Natural killer cell (primary cell): ENCODE measurements around the gene TEPSIN. TPM values are rescaled to one million over a fixed set of nuclear protein-coding genes. Genes with fewer than 3 reads are reported as not detected.

ENCODE experiments used
- ATAC-seq, 3 donors: fragments of 150-1000 bp in 2 of 3; fragments of 200-7000 bp in 1 of 3; cut with Tn5 transposase; 1 replicate in 1 of 3; 2 replicates in 2 of 3; pipeline ENCODE4 v1.10.0; 2021; ENCODE audit warnings: mild to moderate bottlenecking in 2 of 3, moderate library complexity in 2 of 3
- DNase-seq, 2 donors: peaks; one replicate each; pipeline versions ENCODE4 v3.0.0 to v3.0.0-alpha.2; 2013 to 2021; ENCODE audit warnings: mixed read lengths in 1 of 2
- H3K27ac ChIP-seq: one replicate; pipeline ENCODE4 v1.5.1; 2013; ENCODE audit warnings: mild to moderate bottlenecking, low read length
- H3K27me3 ChIP-seq: one replicate; pipeline ENCODE4 v1.6.1; 2013; ENCODE audit warnings: low read length; ENCODE audit not compliant: control insufficient read depth, insufficient read depth
- H3K36me3 ChIP-seq: one replicate; pipeline ENCODE4 v1.6.1; 2013; ENCODE audit warnings: low read length; ENCODE audit not compliant: control insufficient read depth, insufficient read depth
- H3K4me1 ChIP-seq: one replicate; pipeline ENCODE4 v1.6.1; 2013; ENCODE audit warnings: low read length; ENCODE audit not compliant: control insufficient read depth, insufficient read depth
- H3K4me3 ChIP-seq: one replicate; pipeline ENCODE4 v1.5.1; 2013; ENCODE audit warnings: low read length
- H3K9me3 ChIP-seq: one replicate; pipeline ENCODE4 v1.6.1; 2013; ENCODE audit warnings: low read length; ENCODE audit not compliant: control insufficient read depth, insufficient read depth
- H3K27ac Mint-ChIP-seq, 2 donors: one replicate each; pipeline ENCODE4 v1.8.0; 2022; ENCODE audit warnings: mild to moderate bottlenecking in 2 of 2, mixed read lengths in 2 of 2, moderate library complexity in 1 of 2
- H3K27me3 Mint-ChIP-seq, 2 donors: one replicate each; pipeline ENCODE4 v1.8.0; 2022; ENCODE audit warnings: low read depth in 2 of 2, mixed read lengths in 2 of 2
- H3K36me3 Mint-ChIP-seq: one replicate; pipeline ENCODE4 v1.8.0; 2022; ENCODE audit warnings: mixed read lengths
- H3K4me1 Mint-ChIP-seq, 2 donors: one replicate each; pipeline ENCODE4 v1.8.0; 2022; ENCODE audit warnings: mixed read lengths in 2 of 2
- H3K4me3 Mint-ChIP-seq: one replicate; pipeline ENCODE4 v1.8.0; 2022; ENCODE audit warnings: mild to moderate bottlenecking, moderate library complexity, mixed read lengths
- H3K9me3 Mint-ChIP-seq, 2 donors: one replicate each; pipeline ENCODE4 v1.8.0; 2022; ENCODE audit warnings: mixed read lengths in 2 of 2
- WGBS: methylation state at CpG from one replicate; pipeline ENCODE4 v1.1.7; 2013; ENCODE audit warnings: missing lambda C conversion rate; ENCODE audit not compliant: insufficient coverage; 5-methylcytosine and 5-hydroxymethylcytosine counted together
- intact Hi-C: fragments of 100-400 bp; cut with micrococcal nuclease; formaldehyde crosslinking; loops from one replicate; pipeline ENCODE4 v1.14.2; 2022
- total RNA-seq, 4 donors: library from RNA; stranded (reverse); fragments of 120-200 nt in 1 of 4; gene quantifications; one replicate each; pipeline versions ENCODE4 v1.2.3 to v1.2.4, GENCODE V29; 2013 to 2022
- TF ChIP-seq, protein P1 (sequence below): fragments of 200-600 bp; IDR thresholded peaks from one replicate; pipeline ENCODE4 v1.8.0; 2022; ENCODE audit warnings: antibody characterized with exemption

The TEPSIN gene
- total RNA-seq, 3 donors from 2014 or later (not counting 1 experiment from before 2014, with no cell fraction given) = 89.8 to 137 (median 126) TPM

DNA sequence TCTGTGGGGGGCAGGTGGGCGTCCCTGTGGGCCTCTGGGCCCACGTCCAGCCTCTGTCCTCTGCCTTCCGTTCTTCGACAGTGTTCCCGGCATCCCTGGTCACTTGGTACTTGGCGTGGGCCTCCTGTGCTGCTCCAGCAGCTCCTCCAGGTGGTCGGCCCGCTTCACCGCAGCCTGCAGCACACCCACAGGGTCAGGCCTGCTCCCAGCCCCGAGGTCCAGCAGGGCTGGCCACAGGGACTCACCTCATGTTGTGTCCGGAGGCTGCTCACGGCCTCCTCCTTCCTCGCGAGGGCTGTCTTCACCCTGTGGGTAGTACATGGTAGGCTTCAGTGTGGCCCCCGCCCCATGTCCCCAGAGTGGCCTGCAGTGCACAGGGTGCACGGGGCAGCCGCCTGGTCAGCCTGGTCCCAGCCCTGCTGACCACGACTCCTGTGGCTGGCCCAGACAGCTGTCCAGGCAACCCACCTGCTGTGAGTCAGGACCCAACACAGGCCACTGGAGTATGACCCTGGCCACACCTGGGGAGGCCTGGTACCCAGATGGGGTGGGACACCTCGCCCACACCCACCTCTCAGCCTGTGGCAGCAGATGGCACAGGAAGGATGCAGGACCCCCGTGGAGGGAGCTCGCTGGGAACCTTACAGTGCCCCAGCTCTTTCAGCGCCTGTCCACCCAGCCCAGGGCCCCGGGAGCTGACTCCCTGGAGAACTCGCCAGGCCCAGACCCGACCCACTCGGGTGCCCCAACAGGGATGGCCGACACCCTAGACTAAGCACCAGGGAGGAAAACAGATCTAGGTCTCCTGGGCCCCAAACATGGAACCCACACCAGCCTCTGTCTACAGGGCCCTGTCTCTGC is 49.0 kb downstream of the TEPSIN start:
- WGBS = 92% methylated on average over 27 of the region's 27 CpGs
- Mint-ChIP-seq H3K9me3 (no peaks in the 10 kb centered on the region), H3K4me1 (no peaks in the 10 kb centered on the region), H3K4me3 (no peak overlapping the region), H3K27ac (no peak overlapping the region), H3K27me3 (peaks cover 0 to 2% of the 10 kb centered on the region in 2 donors), H3K36me3 (no peaks in the 10 kb centered on the region)
- H3K27ac ChIP-seq = no peak overlapping the region
- DNase-seq = no peak
- no peaks in the 10 kb centered on the region for H3K9me3 ChIP-seq
- no peaks in the 10 kb centered on the region for H3K36me3 ChIP-seq
- TF ChIP-seq, protein P1, sequence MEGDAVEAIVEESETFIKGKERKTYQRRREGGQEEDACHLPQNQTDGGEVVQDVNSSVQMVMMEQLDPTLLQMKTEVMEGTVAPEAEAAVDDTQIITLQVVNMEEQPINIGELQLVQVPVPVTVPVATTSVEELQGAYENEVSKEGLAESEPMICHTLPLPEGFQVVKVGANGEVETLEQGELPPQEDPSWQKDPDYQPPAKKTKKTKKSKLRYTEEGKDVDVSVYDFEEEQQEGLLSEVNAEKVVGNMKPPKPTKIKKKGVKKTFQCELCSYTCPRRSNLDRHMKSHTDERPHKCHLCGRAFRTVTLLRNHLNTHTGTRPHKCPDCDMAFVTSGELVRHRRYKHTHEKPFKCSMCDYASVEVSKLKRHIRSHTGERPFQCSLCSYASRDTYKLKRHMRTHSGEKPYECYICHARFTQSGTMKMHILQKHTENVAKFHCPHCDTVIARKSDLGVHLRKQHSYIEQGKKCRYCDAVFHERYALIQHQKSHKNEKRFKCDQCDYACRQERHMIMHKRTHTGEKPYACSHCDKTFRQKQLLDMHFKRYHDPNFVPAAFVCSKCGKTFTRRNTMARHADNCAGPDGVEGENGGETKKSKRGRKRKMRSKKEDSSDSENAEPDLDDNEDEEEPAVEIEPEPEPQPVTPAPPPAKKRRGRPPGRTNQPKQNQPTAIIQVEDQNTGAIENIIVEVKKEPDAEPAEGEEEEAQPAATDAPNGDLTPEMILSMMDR = no peak
- no peaks in the 10 kb centered on the region for H3K4me1 ChIP-seq
- no peak overlapping the region for H3K4me3 ChIP-seq
- intact Hi-C loops = no loop called here
- ATAC-seq = no peak
- H3K27me3 ChIP-seq = no peaks in the 10 kb centered on the region

DNA sequence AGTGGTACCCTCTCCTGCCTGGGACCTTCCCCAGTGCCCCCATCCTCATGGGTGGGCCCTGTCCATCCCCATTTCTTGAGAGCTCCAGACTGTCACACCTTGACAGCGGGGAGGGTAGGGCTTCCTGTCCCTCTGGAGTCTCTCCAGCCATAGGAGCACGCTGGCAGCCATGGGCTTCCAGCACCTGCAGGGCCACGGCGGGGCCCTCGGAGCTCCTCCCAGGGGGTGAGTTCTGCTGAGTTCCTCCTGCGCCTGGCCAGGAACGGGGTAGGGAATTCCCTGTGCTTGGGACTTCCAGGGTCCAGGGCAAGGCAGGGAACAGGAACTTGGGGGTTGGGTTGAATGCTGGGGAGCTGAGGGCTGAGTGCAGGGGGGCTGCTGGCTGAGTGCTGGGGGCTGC is 49.8 kb downstream of the TEPSIN start:
- H3K36me3 ChIP-seq = no peaks in the 10 kb centered on the region
- 93% methylated on average over 7 of the region's 7 CpGs for WGBS
- Mint-ChIP-seq H3K27me3 (peaks cover 0 to 2% of the 10 kb centered on the region in 2 donors), H3K36me3 (no peaks in the 10 kb centered on the region), H3K4me1 (no peaks in the 10 kb centered on the region), H3K9me3 (no peaks in the 10 kb centered on the region), H3K27ac (no peak overlapping the region), H3K4me3 (no peak overlapping the region)
- H3K27ac ChIP-seq = no peak overlapping the region
- no peaks in the 10 kb centered on the region for H3K4me1 ChIP-seq
- H3K4me3 ChIP-seq = no peak overlapping the region
- TF ChIP-seq, protein P1 = no peak
- ATAC-seq = no peak
- H3K9me3 ChIP-seq = no peaks in the 10 kb centered on the region
- intact Hi-C loops = no loop called here
- no peak for DNase-seq
- no peaks in the 10 kb centered on the region for H3K27me3 ChIP-seq

DNA sequence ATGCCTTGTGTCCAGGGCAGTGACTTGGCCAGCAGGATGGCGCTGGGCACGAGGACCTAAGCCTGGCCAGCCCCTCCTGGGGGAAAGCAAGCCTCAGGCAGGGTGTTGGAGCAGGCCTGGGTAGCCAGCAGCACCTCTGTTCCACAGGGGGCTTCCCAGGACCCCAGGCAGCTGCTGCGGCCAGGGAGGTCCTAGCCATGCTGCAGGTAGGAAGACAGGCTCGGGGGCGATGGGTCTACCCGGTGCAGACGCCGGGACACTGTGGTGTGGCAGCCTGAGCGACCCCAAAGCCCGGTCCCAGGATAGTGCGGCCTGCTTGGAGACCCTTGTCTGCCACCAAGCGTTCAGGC is 50.4 kb downstream of the TEPSIN start:
- no peaks in the 10 kb centered on the region for H3K4me1 Mint-ChIP-seq
- no peak for DNase-seq
- H3K27me3 Mint-ChIP-seq = peaks cover 0 to 2% of the 10 kb centered on the region in 2 donors
- H3K4me1 ChIP-seq = no peaks in the 10 kb centered on the region
- H3K4me3 Mint-ChIP-seq = no peak overlapping the region
- H3K36me3 ChIP-seq = no peaks in the 10 kb centered on the region
- no peaks in the 10 kb centered on the region for H3K36me3 Mint-ChIP-seq
- H3K27me3 ChIP-seq = no peaks in the 10 kb centered on the region
- no peak overlapping the region for H3K27ac ChIP-seq
- TF ChIP-seq, protein P1 = no peak
- H3K27ac Mint-ChIP-seq = no peak overlapping the region
- H3K4me3 ChIP-seq = no peak overlapping the region
- H3K9me3 Mint-ChIP-seq = no peaks in the 10 kb centered on the region
- no peaks in the 10 kb centered on the region for H3K9me3 ChIP-seq
- intact Hi-C loops = no loop called here
- ATAC-seq = no peak
- 96% methylated on average over 12 of the region's 12 CpGs for WGBS
